ENCODE measurements around the gene SCLT1. TPM values are rescaled to one million over a fixed set of nuclear protein-coding genes. Genes with fewer than 3 reads are reported as not detected.

Gene SCLT1
- total RNA-seq, 1 experiment from 2014 or later = 11.3 TPM

GRCh38 chr4:128986019-128986418, 107.3 kb downstream of the SCLT1 start:
- no CpG with 5 or more reads among the region's 2 CpGs for WGBS (ENCODE audit: extremely low coverage, insufficient read length, low lambda C conversion rate)
- H3K9me3 ChIP-seq (ENCODE audit: control insufficient read depth, low read depth, low read length) = no peaks in the 10 kb centered on the region
- H2BK5ac ChIP-seq (ENCODE audit: insufficient read length, low read length) = no peak overlapping the region
- H3K27me3 ChIP-seq (ENCODE audit: insufficient read depth, low read length) = no peaks in the 10 kb centered on the region
- H3K23me2 ChIP-seq (ENCODE audit: insufficient read length, low read depth, low read length, poor library complexity, severe bottlenecking) = no peaks in the 10 kb centered on the region
- H2AFZ ChIP-seq (ENCODE audit: low read length) = no peak overlapping the region
- Mint-ChIP-seq H3K27me3 (ENCODE audit: low read depth) (no peaks in the 10 kb centered on the region), H3K36me3 (ENCODE audit: insufficient read depth in 1 of 3, low read depth in 3 of 3) (peaks cover 0 to 5% (median 0%) of the 10 kb centered on the region in 3 experiments; a peak in 3 of 7 replicates), H3K9me3 (peaks cover 0 to 3% of the 10 kb centered on the region in 2 experiments; a peak in 1 of 5 replicates), H3K4me1 (peaks cover 0 to 2% of the 10 kb centered on the region in 2 experiments; a peak in 1 of 4 replicates), H3K27ac (no peak overlapping the region; a peak in 2 of 7 replicates), H3K4me3 (no peak overlapping the region)
- no peak for DNase-seq
- TF ChIP-seq CTCF (conservative IDR thresholded peaks at IDR 0.05) = no peak
- H3K4ac ChIP-seq (ENCODE audit: low read depth, low read length) = no peak overlapping the region
- no peak overlapping the region for H3K14ac ChIP-seq (ENCODE audit: insufficient read depth, low read length)
- no peak overlapping the region for H2AK5ac ChIP-seq (ENCODE audit: insufficient read length, low read length)
- H3T11ph ChIP-seq (ENCODE audit: low read length) = no peak overlapping the region
- no peaks in the 10 kb centered on the region for H3K4me1 ChIP-seq (ENCODE audit: insufficient read depth, low read length)
- H3K79me2 ChIP-seq (ENCODE audit: insufficient read depth, low read length) = no peaks in the 10 kb centered on the region
- no peak overlapping the region for H3K4me2 ChIP-seq (ENCODE audit: insufficient read depth, insufficient read length, low read length)
- H2BK120ac ChIP-seq (ENCODE audit: low read depth, low read length, poor library complexity, severe bottlenecking) = no peak overlapping the region
- no peak overlapping the region for H2BK12ac ChIP-seq (ENCODE audit: insufficient read length, low read depth, low read length)
- H2BK15ac ChIP-seq (ENCODE audit: low read depth, low read length) = no peak overlapping the region
- H3K9ac ChIP-seq (ENCODE audit: extremely low read depth, insufficient read length, low read length) = no peak overlapping the region
- H3K27ac ChIP-seq (ENCODE audit: insufficient read length, low read depth, low read length) = no peak overlapping the region
- no peaks in the 10 kb centered on the region for H3K79me1 ChIP-seq (ENCODE audit: insufficient read depth, low read depth, low read length, poor library complexity, severe bottlenecking)
- no peak overlapping the region for H4K5ac ChIP-seq (ENCODE audit: insufficient read length, low read depth, low read length)
- H3K18ac ChIP-seq (ENCODE audit: insufficient read length, low read depth, low read length) = peak overlapping the region; percentile 7
- H3K23ac ChIP-seq (ENCODE audit: insufficient read length, low read depth, low read length) = no peak overlapping the region
- no peak overlapping the region for H3K56ac ChIP-seq (ENCODE audit: insufficient read length, low read depth, low read length)
- H4K91ac ChIP-seq (ENCODE audit: insufficient read length, low read depth, low read length) = no peak overlapping the region
- H4K8ac ChIP-seq (replicated peaks; ENCODE audit: insufficient read length, low read depth, low read length) = no peak overlapping the region
- H2BK20ac ChIP-seq (ENCODE audit: low read depth, low read length, poor library complexity, severe bottlenecking) = no peak overlapping the region
- H4K20me1 ChIP-seq (ENCODE audit: control insufficient read depth, insufficient read depth, insufficient read length) = no peaks in the 10 kb centered on the region
